GM13976 (cell line): ENCODE measurements around the gene TAOK3.
A peak's percentile ranks its signal among the peaks of the same experiment; 100 is the strongest.
"Not testable (repeated sequence)": the region's sequence is repeated elsewhere in the genome, so short reads cannot be mapped to it uniquely, and the experiment has no call there.

Experiments
- DNase-seq: peaks from one replicate; pipeline ENCODE4 v3.0.0; 2012; ENCODE audit warnings: low spot score
- CTCF ChIP-seq: IDR thresholded peaks from 2 replicates; pipeline ENCODE4 v1.5.1; 2012; ENCODE audit warnings: borderline replicate concordance, mild to moderate bottlenecking; ENCODE audit not compliant: insufficient read depth; ENCODE audit errors: extremely low read depth, missing control alignments, control extremely low read depth
- in situ Hi-C: fragments of 300-500 bp; cut with MboI; formaldehyde crosslinking; loops from one replicate; pipeline ENCODE4 v1.12.0; 2022; ENCODE audit warnings: low sequenced_read_pairs, mixed read lengths, inconsistent platforms; ENCODE audit not compliant: unreplicated experiment

TAOK3 gene

GRCh38 chr12:118372541-118373495, at the start of gene TAOK3:
Gene TAOK3, minus strand, starts transcription at chr12:118372907. Its CDS starts 117,340 bp downstream, at chr12:118255567.
- in situ Hi-C loops, result loop anchor here (5.0 to 10.0 kb wide), 2 partner anchors 191 to 498 kb away; no protein-coding TSS in a partner anchor
- DNase-seq, result peak; percentile 97

GRCh38 chr12:118420673-118421072, 48.0 kb upstream of the TAOK3 start:
- in situ Hi-C loops, result loop anchor here (25.0 kb wide), 1 partner anchor 617 kb away; no protein-coding TSS in a partner anchor
- DNase-seq, result no peak
- TF ChIP-seq CTCF, result no peak

More at GRCh38 chr12:118372541-118373495, at the start of gene TAOK3:
- no peak for TF ChIP-seq CTCF

DNA sequence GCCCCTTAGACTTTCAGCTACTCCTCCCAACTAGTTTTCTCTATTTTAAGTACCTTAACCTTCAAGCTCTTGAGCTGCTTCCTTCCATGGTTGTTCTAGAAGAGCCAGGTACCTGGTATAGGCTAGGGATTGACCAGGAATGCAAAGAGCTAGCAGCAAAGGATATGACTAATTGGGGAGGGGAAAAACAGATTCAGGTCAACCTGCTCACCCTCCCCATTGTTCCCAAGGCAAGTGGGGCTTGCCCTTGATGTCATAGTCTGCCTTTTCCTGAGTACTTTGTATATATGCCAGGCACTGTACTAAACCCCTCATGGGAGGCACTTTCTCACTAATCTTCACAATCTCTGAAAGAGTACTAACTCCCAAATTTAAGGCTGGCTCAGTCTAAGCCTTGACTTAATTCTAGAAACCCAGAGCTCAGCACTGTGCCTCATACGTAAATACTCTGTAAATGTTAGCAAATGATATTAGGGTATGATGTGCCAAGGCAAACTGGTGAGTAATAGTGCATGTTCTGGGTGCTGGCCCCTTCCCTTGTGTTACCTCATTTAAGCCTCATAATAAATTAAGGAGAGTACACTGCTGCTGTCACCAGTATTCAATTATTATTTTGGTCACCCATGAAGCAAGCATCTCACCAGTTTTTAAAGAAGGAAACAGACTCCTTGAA, 45.8 kb upstream of the TAOK3 start:
- TF ChIP-seq CTCF, result no peak
- no peak for DNase-seq
- in situ Hi-C loops, result loop anchor here (25.0 kb wide), 1 partner anchor 619 kb away; no protein-coding TSS in a partner anchor

DNA sequence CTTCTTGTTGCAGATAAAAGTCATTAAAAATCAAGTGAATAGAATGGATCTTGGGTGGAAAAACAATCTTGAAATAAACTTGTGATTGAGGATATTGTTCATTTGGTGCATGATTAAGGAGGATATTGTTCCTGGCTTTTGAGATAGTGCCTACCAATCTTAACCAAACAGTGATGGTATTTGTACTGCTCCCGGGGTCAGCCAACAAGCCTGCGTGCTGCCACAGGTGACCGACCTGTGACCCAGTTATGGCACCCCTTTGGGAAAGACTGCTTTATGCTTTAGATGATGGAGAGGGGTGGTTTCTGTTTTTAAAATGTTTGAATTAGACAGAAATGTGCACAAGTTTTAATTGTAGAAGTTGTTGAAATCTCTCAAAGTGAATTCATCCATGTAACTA, 45.2 kb upstream of the TAOK3 start:
- no peak for TF ChIP-seq CTCF
- DNase-seq, result no peak
- in situ Hi-C loops, result loop anchor here (25.0 kb wide), 1 partner anchor 619 kb away; no protein-coding TSS in a partner anchor

- in situ Hi-C loops, result loop anchor here (25.0 kb wide), 1 partner anchor 627 kb away; no protein-coding TSS in a partner anchor
- no peak for TF ChIP-seq CTCF
- DNase-seq, result no peak
Observed at GRCh38 chr12:118409834-118410233, 37.1 kb upstream of the TAOK3 start.

- in situ Hi-C loops, result loop anchor here (25.0 kb wide), 1 partner anchor 629 kb away; no protein-coding TSS in a partner anchor
- DNase-seq, result not testable (repeated sequence)
Observed at GRCh38 chr12:118408241-118408640, 35.5 kb upstream of the TAOK3 start.

GRCh38 chr12:118404876-118405521, 32.3 kb upstream of the TAOK3 start:
- TF ChIP-seq CTCF, result peak; percentile 57
- in situ Hi-C loops, result loop anchor here (25.0 kb wide), 1 partner anchor 632 kb away; no protein-coding TSS in a partner anchor
- DNase-seq, result peak; percentile 57
